A549 (cell line): Measurements from ENCODE around the gene S100A1. TPM values are rescaled to one million over a fixed set of nuclear protein-coding genes. Genes with fewer than 3 reads are reported as not detected.
"Not testable (repeated sequence)": the region's sequence is repeated elsewhere in the genome, so short reads cannot be mapped to it uniquely, and the experiment has no call there.

Experiments used
- ATAC-seq, 2 experiments: fragments of 200-7000 bp in 1 of 2; fragments of >200 bp in 1 of 2; cut with Nextera tagmentation in 1 of 2; cut with Tn5 transposase in 1 of 2; 3 replicates each; pipeline versions ENCODE4 v1.8.0 to v1.9.1; 2018 to 2020; ENCODE audit warnings: mild to moderate bottlenecking in 1 of 2, moderate library complexity in 1 of 2
- CTCF ChIA-PET: fragments of 300-600 bp; sonication (Branson Sonifier 250); formaldehyde crosslinking; extraction: SDS; loops from one replicate; lab custom pipeline; 2021; ENCODE audit warnings: antibody characterized with exemption, inconsistent platforms; lab: Yijun Ruan, JAX
- POLR2A ChIA-PET: fragments of 350-600 bp; formaldehyde crosslinking; extraction: SDS; loops from one replicate; lab custom pipeline; 2021; ENCODE audit warnings: antibody characterized with exemption, inconsistent platforms; lab: Yijun Ruan, JAX
- DNase-seq, 2 experiments: peaks; one replicate each; pipeline versions ENCODE4 v3.0.0 to v3.0.0-alpha.2; 2011 to 2016; ENCODE audit warnings: low read depth in 1 of 2, low spot score in 1 of 2
- FAIRE-seq: peaks from 2 replicates; lab custom pipeline; 2011; peaks lifted over from hg19 to GRCh38; lab: Jason Lieb, UNC
- H3K27ac ChIP-seq, 2 experiments: fragments of >200 bp; sonication (Bioruptor Twin); formaldehyde crosslinking; 3 replicates each; pipeline ENCODE4 v1.5.1; 2016 to 2017
- H3K4me1 ChIP-seq: fragments of >200 bp; sonication (Bioruptor Twin); formaldehyde crosslinking; 3 replicates; pipeline ENCODE4 v1.6.1; 2016
- H3K4me2 ChIP-seq: fragments of >200 bp; sonication (Bioruptor Twin); formaldehyde crosslinking; 3 replicates; pipeline ENCODE4 v1.6.1; 2016
- H3K4me3 ChIP-seq: fragments of >200 bp; sonication (Bioruptor Twin); formaldehyde crosslinking; 3 replicates; pipeline ENCODE4 v1.5.1; 2016
- H3K9me3 ChIP-seq: fragments of >200 bp; sonication (Bioruptor Twin); formaldehyde crosslinking; 3 replicates; pipeline ENCODE4 v1.6.1; 2016
- CBX2 ChIP-seq: fragments of 200-600 bp; sonication (generic); IDR thresholded peaks from 2 replicates; pipeline ENCODE4 v1.6.1; 2016; ENCODE audit warnings: low read depth, mild to moderate bottlenecking, borderline replicate concordance
- EP300 ChIP-seq, 2 experiments: fragments of >200 bp; sonication (Bioruptor Twin); formaldehyde crosslinking; IDR thresholded peaks; 2 replicates in 1 of 2; 3 replicates in 1 of 2; pipeline ENCODE4 v1.6.1; 2016 to 2017
- ESRRA ChIP-seq: fragments of 150-350 bp; IDR thresholded peaks from 2 replicates; pipeline ENCODE4 v1.6.1; 2014; ENCODE audit warnings: mild to moderate bottlenecking, low read length, borderline replicate concordance
- FOXS1 ChIP-seq: fragments of 250-450 bp; sonication (Bioruptor Pico); IDR thresholded peaks from 2 replicates; pipeline ENCODE4 v1.5.0; 2020; ENCODE audit warnings: mild to moderate bottlenecking, moderate library complexity
- GATA3 ChIP-seq: IDR thresholded peaks from 2 replicates; pipeline ENCODE4 v1.6.1; 2012; ENCODE audit warnings: borderline replicate concordance
- HDAC2 ChIP-seq: fragments of 200-600 bp; sonication (generic); IDR thresholded peaks from 2 replicates; pipeline ENCODE4 v1.6.1; 2016
- HEYL ChIP-seq: fragments of 250-450 bp; sonication (Bioruptor Pico); IDR thresholded peaks from 2 replicates; pipeline ENCODE4 v1.8.0; 2021; ENCODE audit warnings: mild to moderate bottlenecking, moderate library complexity
- HOXB13 ChIP-seq: fragments of 250-450 bp; sonication (Bioruptor Pico); IDR thresholded peaks from 2 replicates; pipeline ENCODE4 v1.5.0; 2020; ENCODE audit warnings: low read depth, mild to moderate bottlenecking, moderate library complexity
- HOXB5 ChIP-seq: fragments of 250-450 bp; sonication (Bioruptor Pico); IDR thresholded peaks from 2 replicates; pipeline ENCODE4 v1.5.0; 2020; ENCODE audit warnings: mild to moderate bottlenecking, moderate library complexity
- KDM1A ChIP-seq: fragments of 200-600 bp; sonication (generic); IDR thresholded peaks from 2 replicates; pipeline ENCODE4 v1.6.1; 2016; ENCODE audit warnings: low read depth, mild to moderate bottlenecking
- PHF8 ChIP-seq: fragments of 200-600 bp; sonication (generic); IDR thresholded peaks from 2 replicates; pipeline ENCODE4 v1.6.1; 2016; ENCODE audit warnings: low read depth, mild to moderate bottlenecking, antibody characterized with exemption, moderate library complexity, borderline replicate concordance
- RAD21 ChIP-seq, 2 experiments: fragments of >200 bp in 1 of 2; sonication (Bioruptor Twin) in 1 of 2; formaldehyde crosslinking in 1 of 2; IDR thresholded peaks in 1 of 2; conservative IDR thresholded peaks in 1 of 2; 2 replicates in 1 of 2; 3 replicates in 1 of 2; pipeline ENCODE4 v1.6.1; 2012 to 2018; ENCODE audit warnings: inconsistent platforms in 1 of 2
- RCOR1 ChIP-seq: fragments of 150-350 bp; IDR thresholded peaks from 2 replicates; pipeline ENCODE4 v1.6.1; 2014; ENCODE audit warnings: antibody characterized with exemption, low read length, low read depth
- SMC3 ChIP-seq: fragments of >200 bp; sonication (Bioruptor Twin); formaldehyde crosslinking; IDR thresholded peaks from 3 replicates; pipeline ENCODE4 v1.6.1; 2018; ENCODE audit warnings: inconsistent platforms
- SREBF2 ChIP-seq: fragments of 450-650 bp; IDR thresholded peaks from 2 replicates; pipeline ENCODE4 v1.6.1; 2014; ENCODE audit warnings: mild to moderate bottlenecking, moderate library complexity
- TFCP2L1 ChIP-seq: fragments of 250-450 bp; sonication (Bioruptor Pico); IDR thresholded peaks from 2 replicates; pipeline ENCODE4 v1.5.0; 2021; ENCODE audit warnings: mild to moderate bottlenecking
- TP53 ChIP-seq: fragments of 250-450 bp; sonication (Bioruptor Pico); IDR thresholded peaks from 2 replicates; pipeline ENCODE4 v1.5.0; 2021; ENCODE audit warnings: mild to moderate bottlenecking, moderate library complexity
- WGBS: methylation state at CpG from one replicate; pipeline ENCODE4 v1.1.6; 2017; ENCODE audit errors: missing lambda C conversion rate; 5-methylcytosine and 5-hydroxymethylcytosine counted together
- polyA plus RNA-seq, 4 experiments: library from polyadenylated mRNA; depleted of rRNA in 3 of 4; stranded (reverse); fragments of >200 nt; fragmentation: RNase III in 1 of 4; extraction: RNeasy Plus Mini Kit Qiagen cat#74134 plus additional on column Dnase treatment in 1 of 4; gene quantifications; 2 replicates in 3 of 4; 3 replicates in 1 of 4; pipeline ENCODE4 v1.2.3, GENCODE V29; 2011 to 2017
- TF ChIP-seq, protein P1 (sequence below): IDR thresholded peaks from 2 replicates; pipeline ENCODE4 v1.6.1; 2012
- TF ChIP-seq, protein P2 (sequence below): IDR thresholded peaks from 2 replicates; pipeline ENCODE4 v1.6.1; 2012; ENCODE audit warnings: low read depth, borderline replicate concordance

Gene S100A1
- polyA plus RNA-seq, 2 of the 4 experiments (the other 2 are of a cell fraction): 0.59 to 0.97 TPM

DNA sequence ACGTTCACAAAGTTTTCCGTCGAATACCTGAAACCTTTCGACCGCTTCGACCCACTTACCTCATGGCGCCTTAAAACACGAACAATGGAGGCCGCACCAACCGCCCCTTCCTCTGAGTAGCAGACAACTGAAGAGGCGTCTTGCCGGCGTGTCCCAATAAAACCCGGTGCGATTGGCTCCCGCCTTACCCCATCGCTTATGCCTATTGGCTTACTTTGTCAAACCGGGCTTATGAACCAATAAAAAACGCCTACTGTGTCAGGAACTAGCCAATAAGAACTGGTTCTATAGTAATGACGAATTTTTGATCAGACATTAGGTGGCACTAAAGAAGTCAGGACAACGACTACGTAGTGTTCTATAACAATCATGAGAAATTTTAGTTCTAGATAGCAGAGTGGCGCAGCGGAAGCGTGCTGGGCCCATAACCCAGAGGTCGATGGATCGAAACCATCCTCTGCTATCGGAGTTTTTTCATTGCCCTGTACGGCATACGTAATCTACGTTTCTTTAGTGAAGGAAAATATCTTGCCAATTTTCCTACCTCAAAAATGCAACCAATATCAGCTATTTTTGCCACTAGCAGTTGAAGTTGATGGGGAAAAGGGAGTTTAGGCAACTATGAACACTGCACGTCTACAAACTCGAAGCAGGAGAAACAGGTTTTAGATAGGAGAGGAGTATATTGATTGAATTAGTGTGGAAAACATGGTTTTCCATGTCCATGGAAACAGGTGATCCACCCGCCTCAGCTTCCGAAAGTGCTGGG is 42.8 kb downstream of the S100A1 start, which contains the start of gene ILF2 (continued):
- TF ChIP-seq KDM1A (no peak), TP53 (CRISPR knock-in tag) (no peak), EP300 (IDR thresholded peaks at IDR 0.05) (no peak)

DNA sequence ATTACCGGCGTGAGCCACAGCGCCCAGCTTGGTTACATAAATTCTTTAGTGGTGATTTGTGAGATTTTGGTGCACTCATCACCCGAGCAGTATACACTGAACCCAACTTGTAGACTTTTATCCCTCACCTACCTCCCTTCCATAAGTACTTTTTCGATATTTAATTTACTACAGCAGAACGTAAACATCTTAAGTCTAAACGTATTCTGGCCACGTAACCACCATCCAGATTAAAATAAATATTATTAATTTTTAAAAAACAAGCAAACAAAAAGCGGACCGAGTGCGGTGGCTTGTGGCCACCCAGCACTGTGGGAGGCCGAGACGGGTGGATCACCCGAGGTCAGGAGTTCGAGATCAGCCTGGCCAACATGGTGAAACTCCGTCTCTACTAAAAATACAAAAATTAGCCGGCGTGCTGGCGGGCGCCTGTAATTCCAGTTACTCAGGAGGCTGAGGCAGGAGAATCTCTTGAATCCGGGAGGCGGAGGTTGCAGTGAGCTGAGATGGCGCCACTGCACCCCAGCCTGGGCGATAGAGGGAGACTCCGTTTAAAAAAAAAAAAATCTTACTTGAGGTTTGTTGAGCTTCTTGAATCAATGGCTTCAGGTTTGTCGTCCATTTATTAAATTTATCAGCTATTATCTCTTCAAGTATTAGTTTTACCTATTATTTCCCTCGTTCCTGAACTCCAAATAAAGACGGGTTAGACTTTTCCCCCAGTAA is 43.6 kb downstream of the S100A1 start:
- Histone ChIP-seq H3K4me2 (peak overlapping the region; percentile 80), H3K4me3 (peak overlapping the region; percentile 58), H3K27ac (peak overlapping the region; percentile 71 to 85)
- not testable (repeated sequence) for H3K9me3 ChIP-seq
- CTCF ChIA-PET: interaction anchor here (0.6 to 3.0 kb wide), 28 partner anchors 9 to 680 kb away, joined by 3 to 15 read pairs (median 3); partner anchors contain the start of genes RAB13 and S100A13
- WGBS: 2% methylated on average over 28 of the region's 28 CpGs
- ATAC-seq: peak; percentile 27 to 76; a peak in 4 of 6 replicates
- TF ChIP-seq SMC3 (peak; percentile 28; the same call in 2 of the 3 replicates), HDAC2 (0 out of 2 replicates have a peak, but pooled peaks have one; percentile 66), RAD21 (conservative IDR thresholded peaks at IDR 0.05 in 1 of 2, IDR thresholded peaks at IDR 0.05 in 1 of 2) (0 out of 5 replicates have a peak, but pooled peaks of 1 of the 2 experiments have one; percentile 23), PHF8 (peak; percentile 33; the same call in 1 of the 2 replicates)
- TF ChIP-seq, protein P1, sequence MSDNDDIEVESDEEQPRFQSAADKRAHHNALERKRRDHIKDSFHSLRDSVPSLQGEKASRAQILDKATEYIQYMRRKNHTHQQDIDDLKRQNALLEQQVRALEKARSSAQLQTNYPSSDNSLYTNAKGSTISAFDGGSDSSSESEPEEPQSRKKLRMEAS: 0 out of 2 replicates have a peak, but pooled peaks have one; percentile 8
- TF ChIP-seq, all 56 proteins: peak for 5; not testable (repeated sequence) for 51
- peak in 1 of 2 experiments; percentile 80 for DNase-seq
- FAIRE-seq, H3K4me1 ChIP-seq: not testable (repeated sequence)
- POLR2A ChIA-PET: interaction anchor here (0.9 to 2.2 kb wide), 9 partner anchors 23 to 318 kb away, joined by 3 to 10 read pairs (median 7); partner anchors contain the start of genes CHTOP, CREB3L4, INTS3 and RAB13

DNA sequence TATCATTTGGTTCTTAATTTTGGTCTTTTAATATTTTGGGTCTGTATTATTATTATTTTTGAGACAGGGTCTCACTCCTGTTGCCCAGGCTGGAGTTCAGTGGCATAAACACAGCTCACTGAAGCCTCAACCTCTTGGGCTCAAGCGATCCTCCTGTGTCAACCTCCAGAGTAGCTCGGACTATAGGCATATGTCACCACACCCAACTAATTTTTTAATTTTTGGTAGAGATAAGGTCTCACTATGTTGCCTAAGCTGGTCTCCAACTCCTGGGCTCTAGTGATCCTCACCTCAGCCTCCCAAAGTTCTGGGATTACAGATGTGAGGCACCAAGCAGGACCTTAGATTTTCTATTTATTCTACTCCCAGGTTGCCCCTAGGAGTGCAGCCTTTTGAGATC is 45.3 kb downstream of the S100A1 start:
- FAIRE-seq (no peak), ATAC-seq (no peak), DNase-seq (no peak)
- 91% methylated on average over 2 of the region's 2 CpGs for WGBS
- H3K27ac ChIP-seq: no peak overlapping the region
- CTCF ChIA-PET: interaction anchor here (1.1 to 9.1 kb wide), 6 partner anchors 8 to 123 kb away, joined by 3 to 130 read pairs (median 10); partner anchors contain the start of gene SLC27A3
- peaks cover 16% of the 10 kb centered on the region for H3K4me1 ChIP-seq
- no peak overlapping the region for H3K4me3 ChIP-seq
- TF ChIP-seq SMC3 (no peak), ESRRA (no peak), HEYL (CRISPR knock-in tag) (no peak), HOXB5 (CRISPR knock-in tag) (no peak), HOXB13 (CRISPR knock-in tag) (no peak), RCOR1 (no peak), SREBF2 (no peak), GATA3 (no peak), CBX2 (no peak), FOXS1 (CRISPR knock-in tag) (no peak), EP300 (IDR thresholded peaks at IDR 0.05) (no peak), TFCP2L1 (CRISPR knock-in tag) (no peak)
- TF ChIP-seq, protein P2, sequence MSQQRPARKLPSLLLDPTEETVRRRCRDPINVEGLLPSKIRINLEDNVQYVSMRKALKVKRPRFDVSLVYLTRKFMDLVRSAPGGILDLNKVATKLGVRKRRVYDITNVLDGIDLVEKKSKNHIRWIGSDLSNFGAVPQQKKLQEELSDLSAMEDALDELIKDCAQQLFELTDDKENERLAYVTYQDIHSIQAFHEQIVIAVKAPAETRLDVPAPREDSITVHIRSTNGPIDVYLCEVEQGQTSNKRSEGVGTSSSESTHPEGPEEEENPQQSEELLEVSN: no peak
- TF ChIP-seq, all 56 proteins: peak for 0
- no peak overlapping the region for H3K4me2 ChIP-seq
- H3K9me3 ChIP-seq: no peaks in the 10 kb centered on the region
- POLR2A ChIA-PET: no interaction called here
